Tibial artery (tissue), 4 donors: ENCODE data around the gene TSBP1.
"Not testable (repeated sequence)": the region's sequence is repeated elsewhere in the genome, so short reads cannot be mapped to it uniquely, and the experiment has no call there.

Experiments used
- DNase-seq, 2 donors: peaks; one replicate each; pipeline ENCODE4 v3.0.0-alpha.2; 2019
- H3K27ac ChIP-seq, 2 donors: fragments of 200-600 bp; sonication (generic) in 1 of 2; 1 replicate in 1 of 2; 2 replicates in 1 of 2; pipeline ENCODE4 v1.5.1; 2018 to 2019; ENCODE audit warnings: mild to moderate bottlenecking in 1 of 2
- H3K27me3 ChIP-seq, 2 donors: fragments of 200-600 bp; sonication (generic) in 1 of 2; one replicate each; pipeline versions ENCODE4 v1.5.1 to v1.6.0; 2016 to 2019
- H3K36me3 ChIP-seq, 3 donors: fragments of 200-600 bp; sonication (generic) in 2 of 3; one replicate each; pipeline ENCODE4 v1.5.1; 2016 to 2019; ENCODE audit warnings: mild to moderate bottlenecking in 2 of 3
- H3K4me1 ChIP-seq, 4 donors: fragments of 200-600 bp; sonication (generic) in 2 of 4; 1 replicate in 3 of 4; 2 replicates in 1 of 4; pipeline ENCODE4 v1.5.1; 2016 to 2019
- H3K4me3 ChIP-seq, 2 donors: fragments of 200-600 bp; sonication (generic) in 1 of 2; 1 replicate in 1 of 2; 2 replicates in 1 of 2; pipeline ENCODE4 v1.5.1; 2018 to 2019; ENCODE audit warnings: mild to moderate bottlenecking in 2 of 2
- H3K9me3 ChIP-seq, 3 donors: fragments of 200-600 bp; sonication (generic) in 1 of 3; one replicate each; pipeline ENCODE4 v1.5.1; 2016 to 2019
- intact Hi-C: fragments of 100-400 bp; cut with DNase I; formaldehyde crosslinking; loops from one replicate; pipeline ENCODE4 v1.15.0; 2023; ENCODE audit warnings: low total_unique reads
- TF ChIP-seq, protein P1 (sequence below), 2 experiments: fragments of 200-600 bp in 1 of 2; fragments of 450-650 bp in 1 of 2; IDR thresholded peaks; one replicate each; pipeline ENCODE4 v1.5.1; 2017 to 2019; ENCODE audit warnings: antibody characterized with exemption in 2 of 2, mild to moderate bottlenecking in 1 of 2, moderate library complexity in 1 of 2

TSBP1 gene

DNA sequence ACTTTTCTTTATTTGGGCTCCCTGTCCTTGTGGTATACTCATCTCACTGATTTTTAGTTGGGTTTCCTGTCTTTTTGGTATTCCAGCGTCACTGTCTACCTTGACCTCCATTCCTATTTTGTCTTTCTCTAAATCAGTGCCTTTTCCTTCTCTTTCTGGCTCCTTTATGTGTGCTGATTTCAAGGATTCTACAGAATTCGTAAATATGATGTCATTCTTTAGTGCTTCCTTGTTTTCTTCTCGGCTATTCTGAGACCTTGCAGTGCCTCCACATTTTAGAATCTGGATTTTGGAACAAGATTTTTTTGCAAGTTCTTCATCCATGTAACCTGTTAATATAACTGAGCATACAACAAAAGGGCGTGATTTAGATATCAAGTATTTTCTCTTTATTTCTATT is 78.0 kb downstream of the TSBP1 start:
- intact Hi-C loops: no loop called here
- no peaks in the 10 kb centered on the region for H3K9me3 ChIP-seq
- no peaks in the 10 kb centered on the region for H3K36me3 ChIP-seq
- DNase-seq: no peak
- H3K4me3 ChIP-seq: no peak overlapping the region
- H3K27me3 ChIP-seq: no peaks in the 10 kb centered on the region
- H3K27ac ChIP-seq: no peak overlapping the region
- TF ChIP-seq, protein P1, sequence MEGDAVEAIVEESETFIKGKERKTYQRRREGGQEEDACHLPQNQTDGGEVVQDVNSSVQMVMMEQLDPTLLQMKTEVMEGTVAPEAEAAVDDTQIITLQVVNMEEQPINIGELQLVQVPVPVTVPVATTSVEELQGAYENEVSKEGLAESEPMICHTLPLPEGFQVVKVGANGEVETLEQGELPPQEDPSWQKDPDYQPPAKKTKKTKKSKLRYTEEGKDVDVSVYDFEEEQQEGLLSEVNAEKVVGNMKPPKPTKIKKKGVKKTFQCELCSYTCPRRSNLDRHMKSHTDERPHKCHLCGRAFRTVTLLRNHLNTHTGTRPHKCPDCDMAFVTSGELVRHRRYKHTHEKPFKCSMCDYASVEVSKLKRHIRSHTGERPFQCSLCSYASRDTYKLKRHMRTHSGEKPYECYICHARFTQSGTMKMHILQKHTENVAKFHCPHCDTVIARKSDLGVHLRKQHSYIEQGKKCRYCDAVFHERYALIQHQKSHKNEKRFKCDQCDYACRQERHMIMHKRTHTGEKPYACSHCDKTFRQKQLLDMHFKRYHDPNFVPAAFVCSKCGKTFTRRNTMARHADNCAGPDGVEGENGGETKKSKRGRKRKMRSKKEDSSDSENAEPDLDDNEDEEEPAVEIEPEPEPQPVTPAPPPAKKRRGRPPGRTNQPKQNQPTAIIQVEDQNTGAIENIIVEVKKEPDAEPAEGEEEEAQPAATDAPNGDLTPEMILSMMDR (IDR thresholded peaks at IDR 0.05): no peak
- no peaks in the 10 kb centered on the region for H3K4me1 ChIP-seq

DNA sequence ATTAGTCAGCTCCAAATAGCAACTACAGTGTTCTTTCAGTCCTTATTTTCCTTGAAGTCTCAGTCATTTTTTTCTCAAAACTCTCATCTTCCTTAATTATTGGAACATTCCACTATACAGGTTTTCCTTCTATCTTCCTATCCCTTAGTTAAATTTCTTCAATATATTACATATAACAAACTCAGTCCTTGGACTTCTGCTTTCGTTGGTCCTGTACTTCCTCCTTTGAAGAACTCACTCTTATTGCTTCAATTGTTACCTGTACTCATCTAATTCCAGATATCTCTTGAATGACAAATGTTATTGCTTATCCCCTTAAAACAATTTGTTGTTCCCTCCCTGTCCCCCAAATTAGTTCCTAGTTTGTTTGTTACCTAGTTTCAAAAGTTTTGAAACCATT is 80.2 kb downstream of the TSBP1 start:
- intact Hi-C loops: no loop called here
- no peaks in the 10 kb centered on the region for H3K36me3 ChIP-seq
- no peaks in the 10 kb centered on the region for H3K4me1 ChIP-seq

DNA sequence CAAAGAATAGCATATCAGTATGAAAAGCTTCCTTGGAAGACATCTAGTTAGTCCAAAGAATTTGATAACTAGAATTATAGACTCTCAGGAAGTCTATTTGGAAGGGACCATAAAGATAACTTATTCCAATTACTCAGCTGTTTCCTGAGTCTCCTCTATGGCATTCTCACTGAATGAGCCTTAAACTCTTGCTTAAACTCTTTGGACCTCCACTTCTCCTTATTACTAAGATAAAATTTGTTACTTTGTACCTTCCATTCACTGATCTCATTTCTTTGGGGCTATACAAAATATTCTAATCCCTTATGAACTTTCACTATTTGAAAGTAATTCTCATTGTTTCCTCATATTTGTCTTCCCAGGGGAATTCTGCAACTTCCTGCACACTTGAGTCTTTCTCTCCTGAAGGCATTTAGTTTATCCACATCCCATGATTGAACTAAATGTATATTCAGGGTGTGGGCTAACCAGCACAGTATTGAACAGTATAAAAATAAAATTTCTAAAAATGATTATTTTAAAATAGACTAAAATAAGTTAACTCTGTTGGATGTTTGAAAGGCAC is 80.7 kb downstream of the TSBP1 start:
- Histone ChIP-seq H3K9me3 (no peaks in the 10 kb centered on the region), H3K4me3 (no peak overlapping the region), H3K4me1 (no peaks in the 10 kb centered on the region), H3K36me3 (no peaks in the 10 kb centered on the region), H3K27me3 (no peaks in the 10 kb centered on the region), H3K27ac (no peak overlapping the region)
- intact Hi-C loops: no loop called here
- DNase-seq: no peak
- TF ChIP-seq, protein P1 (IDR thresholded peaks at IDR 0.05): no peak

More for the DNA sequence above, 80.2 kb downstream of the TSBP1 start:
- H3K27me3 ChIP-seq: no peaks in the 10 kb centered on the region
- TF ChIP-seq, protein P1 (IDR thresholded peaks at IDR 0.05): no peak
- no peak overlapping the region for H3K4me3 ChIP-seq
- no peak overlapping the region for H3K27ac ChIP-seq
- no peaks in the 10 kb centered on the region for H3K9me3 ChIP-seq
- DNase-seq: no peak

DNA sequence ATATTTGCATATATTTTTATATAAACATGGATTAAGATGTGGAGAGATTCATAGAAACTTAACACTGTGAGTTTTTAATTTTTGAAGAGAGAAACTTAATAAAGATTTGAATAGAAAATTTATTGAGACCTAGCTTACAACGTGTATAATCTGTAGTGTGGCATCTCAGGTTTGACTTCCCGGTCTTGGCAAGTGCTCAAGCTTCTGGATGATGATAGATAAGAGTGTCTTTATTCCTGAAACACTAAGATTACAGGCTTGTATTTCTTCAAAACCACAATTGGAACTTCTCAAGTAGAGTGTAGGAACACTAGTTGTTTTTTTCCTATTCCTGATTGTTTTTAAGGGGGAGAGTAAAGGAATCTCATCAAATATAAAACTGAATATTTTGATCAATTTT is 83.3 kb downstream of the TSBP1 start:
- no peak for DNase-seq
- Histone ChIP-seq H3K27ac (no peak overlapping the region), H3K36me3 (no peaks in the 10 kb centered on the region), H3K4me1 (no peaks in the 10 kb centered on the region), H3K4me3 (no peak overlapping the region), H3K9me3 (no peaks in the 10 kb centered on the region), H3K27me3 (no peaks in the 10 kb centered on the region)
- TF ChIP-seq, protein P1 (IDR thresholded peaks at IDR 0.05): no peak
- intact Hi-C loops: no loop called here

DNA sequence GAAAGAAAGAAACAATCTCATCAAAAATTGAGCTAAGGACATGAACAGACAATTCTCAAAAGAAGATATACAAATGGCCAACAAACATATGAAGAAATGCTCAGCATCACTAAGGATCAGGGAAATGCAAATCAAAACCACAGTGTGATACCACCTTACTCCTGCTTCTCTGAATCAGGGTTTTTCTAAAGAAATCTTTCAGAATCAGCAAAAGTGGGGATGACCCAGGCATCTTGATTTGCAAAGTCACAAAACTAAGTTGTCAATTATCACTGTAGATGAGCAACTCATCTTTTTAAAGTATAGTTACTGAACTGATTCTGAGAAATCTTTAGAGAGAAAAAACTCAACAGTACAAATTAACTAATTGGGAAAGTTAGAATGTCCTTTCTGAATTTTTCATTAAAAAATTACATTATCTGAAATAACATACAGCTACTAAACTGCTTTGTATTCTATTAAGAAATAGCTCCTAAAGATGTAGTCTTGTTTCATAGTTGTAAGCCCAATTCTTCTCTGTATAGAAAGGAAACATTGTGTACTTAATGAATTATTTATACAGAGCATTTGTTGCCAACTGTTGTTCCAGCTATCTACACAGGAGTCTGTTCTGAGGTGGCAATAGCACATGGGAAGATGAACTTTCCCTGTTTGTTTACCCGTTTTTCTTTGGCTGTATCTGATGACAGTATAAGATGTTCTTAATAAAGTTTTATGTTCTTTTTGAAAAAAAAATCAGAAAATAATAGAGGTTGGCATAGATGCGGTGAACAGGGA is 97.7 kb downstream of the TSBP1 start:
- H3K9me3 ChIP-seq, H3K4me3 ChIP-seq, DNase-seq, H3K27me3 ChIP-seq, H3K36me3 ChIP-seq, intact Hi-C loops, H3K27ac ChIP-seq, H3K4me1 ChIP-seq: not testable (repeated sequence)

DNA sequence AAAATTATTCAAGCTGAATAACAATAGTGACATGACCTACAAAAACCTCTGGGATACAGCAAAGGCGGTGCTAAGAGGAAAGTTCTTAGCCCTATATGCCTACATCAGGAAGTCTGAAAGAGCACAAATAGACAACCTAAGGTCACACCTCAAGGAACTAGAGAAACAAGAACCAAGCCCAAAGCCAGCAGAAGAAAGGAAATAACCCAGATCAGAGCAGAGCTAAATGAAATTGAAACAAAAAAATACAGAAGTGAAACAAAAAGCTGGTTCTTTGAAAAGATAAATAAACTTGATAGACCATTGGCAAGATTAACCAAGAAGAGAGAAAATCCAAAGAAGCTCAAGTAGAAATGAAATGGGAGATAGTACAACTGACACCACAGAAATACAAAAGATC is 100.3 kb downstream of the TSBP1 start:
- intact Hi-C loops: no loop called here
- no peaks in the 10 kb centered on the region for H3K4me1 ChIP-seq
- H3K4me3 ChIP-seq: no peak overlapping the region
- H3K9me3 ChIP-seq: no peaks in the 10 kb centered on the region
- H3K27ac ChIP-seq: no peak overlapping the region
- H3K27me3 ChIP-seq: no peaks in the 10 kb centered on the region
- no peaks in the 10 kb centered on the region for H3K36me3 ChIP-seq
- no peak for DNase-seq
- TF ChIP-seq, protein P1 (IDR thresholded peaks at IDR 0.05): no peak

DNA sequence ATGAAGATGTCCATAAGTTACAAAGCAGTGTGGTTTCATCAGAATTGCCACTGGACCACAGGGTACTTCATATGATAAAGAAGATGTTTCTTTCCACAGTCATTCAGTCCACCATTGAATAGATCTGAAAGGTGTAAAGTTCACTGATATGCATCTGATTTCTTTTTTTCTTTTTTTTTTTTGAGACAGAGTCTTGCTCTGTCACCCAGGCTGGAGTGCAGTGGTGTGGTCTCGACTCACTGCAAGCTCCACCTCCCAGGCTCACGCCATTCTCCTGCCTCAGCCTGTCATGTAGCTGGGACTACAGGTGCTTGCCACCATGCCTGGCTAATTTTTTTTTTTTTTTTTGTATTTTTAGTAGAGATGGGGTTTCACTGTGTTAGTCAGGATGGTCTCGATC is 103.2 kb downstream of the TSBP1 start:
- H3K4me3 ChIP-seq, H3K9me3 ChIP-seq, H3K27me3 ChIP-seq, intact Hi-C loops, H3K36me3 ChIP-seq, DNase-seq, H3K4me1 ChIP-seq, H3K27ac ChIP-seq: not testable (repeated sequence)
